DMS153 (cell line): ENCODE measurements around the gene SIRT4.

Experiments
- DNase-seq: peaks from one replicate; lab custom pipeline; 2025; lab: John Stamatoyannopoulos, UW

SIRT4 gene

DNA sequence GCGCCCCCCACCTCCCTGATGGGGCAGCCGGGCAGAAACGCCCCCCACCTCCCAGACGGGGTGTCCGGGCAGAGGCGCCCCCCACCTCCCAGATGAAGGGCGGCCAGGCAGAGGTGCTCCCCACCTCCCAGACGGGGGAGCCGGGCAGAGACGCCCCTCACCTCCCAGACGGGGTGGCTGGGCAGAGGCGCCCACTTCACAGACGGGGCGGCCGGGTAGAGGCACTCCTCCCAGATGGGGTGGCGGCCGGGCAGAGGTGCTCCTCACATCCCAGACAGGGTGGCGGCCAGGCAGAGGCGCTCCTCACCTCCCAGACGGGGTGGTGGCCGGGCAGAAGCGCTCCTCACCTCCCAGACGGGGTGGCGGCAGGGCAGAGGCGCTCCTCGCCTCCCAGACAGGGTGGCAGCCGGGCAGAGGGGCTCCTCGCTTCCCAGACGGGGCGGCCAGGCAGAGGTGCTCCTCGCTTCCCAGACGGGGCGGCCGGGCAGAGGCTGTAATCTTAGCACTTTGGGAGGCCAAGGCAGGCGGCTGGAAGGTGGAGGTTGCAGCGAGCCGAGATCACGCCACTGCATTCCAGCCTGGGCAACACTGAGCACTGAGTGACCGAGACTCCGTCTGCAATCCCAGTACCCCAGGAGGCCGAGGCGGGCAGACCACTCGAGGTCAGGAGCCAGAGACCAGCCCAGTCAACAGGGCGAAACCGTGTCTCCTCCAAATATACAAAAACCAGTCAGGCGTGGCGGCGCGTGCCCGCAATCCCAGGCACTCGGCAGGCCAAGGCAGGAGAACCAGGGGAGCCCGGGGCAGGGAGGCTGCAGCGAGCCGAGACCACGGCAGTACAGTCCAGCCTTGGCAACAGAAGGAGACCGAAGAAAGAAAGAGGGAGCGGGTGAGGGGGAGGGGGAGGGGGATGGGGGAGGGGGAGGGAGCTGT, 23.7 kb upstream of the SIRT4 start:
- no peak for DNase-seq

- DNase-seq, result no peak
These were observed 18.8 kb upstream of the SIRT4 start for GRCh38 chr12:120283318-120283717.

DNA sequence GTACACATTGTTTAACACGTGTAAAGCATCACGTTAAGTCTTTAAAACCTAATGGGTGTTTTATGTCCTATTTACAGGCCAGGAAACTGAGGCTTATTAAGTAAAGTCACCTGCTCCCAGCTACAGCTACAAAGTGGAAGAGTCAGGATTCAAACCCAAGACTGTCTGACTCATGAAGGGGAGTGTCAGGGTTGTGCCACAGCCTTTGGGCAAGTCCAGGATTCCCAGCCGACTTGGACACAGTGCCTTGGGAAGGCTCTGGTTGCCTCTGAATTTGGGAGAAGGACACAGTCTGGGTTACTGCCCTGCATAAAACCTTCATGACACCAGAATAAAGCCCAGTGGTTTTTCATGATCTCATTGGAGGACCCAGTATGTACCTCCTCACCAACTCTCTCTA, 17.7 kb upstream of the SIRT4 start:
- DNase-seq, result no peak

DNA sequence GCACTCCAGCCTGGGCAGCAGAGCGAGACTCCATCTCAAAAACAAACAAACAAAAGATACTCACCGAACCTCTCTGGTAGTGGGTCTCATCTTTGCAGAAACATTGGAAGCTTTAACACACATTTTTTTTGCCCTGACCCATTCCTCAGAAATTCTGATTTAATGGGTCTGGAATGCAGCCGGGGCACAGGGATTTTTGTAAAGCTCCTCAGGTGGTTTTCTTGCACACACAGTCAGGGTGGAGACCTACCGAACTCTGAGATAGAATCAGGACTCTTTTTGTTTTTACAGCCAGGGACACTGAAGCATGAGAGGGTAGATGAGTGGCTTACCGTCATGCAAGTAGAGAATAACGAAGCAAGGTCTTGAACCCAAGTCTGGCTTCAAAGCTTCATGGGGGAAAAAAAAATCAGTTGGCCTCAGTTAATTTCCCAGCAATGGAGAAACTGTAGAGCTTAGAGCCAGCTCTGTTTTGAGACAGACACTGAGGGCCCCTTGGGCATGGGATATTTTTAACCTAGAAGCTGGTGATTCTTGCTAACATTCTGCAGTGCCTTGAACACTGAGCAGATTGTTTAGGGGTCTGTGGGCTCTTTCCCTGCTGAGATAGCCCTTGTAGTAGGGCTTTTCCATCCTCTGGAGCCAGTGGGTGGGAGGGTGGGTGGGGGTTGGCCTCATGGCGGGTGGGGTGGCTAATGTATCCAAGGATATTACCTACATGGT, 15.2 kb upstream of the SIRT4 start:
- no peak for DNase-seq

- no peak for DNase-seq
These were observed 14.6 kb upstream of the SIRT4 start for GRCh38 chr12:120287491-120287890.

DNA sequence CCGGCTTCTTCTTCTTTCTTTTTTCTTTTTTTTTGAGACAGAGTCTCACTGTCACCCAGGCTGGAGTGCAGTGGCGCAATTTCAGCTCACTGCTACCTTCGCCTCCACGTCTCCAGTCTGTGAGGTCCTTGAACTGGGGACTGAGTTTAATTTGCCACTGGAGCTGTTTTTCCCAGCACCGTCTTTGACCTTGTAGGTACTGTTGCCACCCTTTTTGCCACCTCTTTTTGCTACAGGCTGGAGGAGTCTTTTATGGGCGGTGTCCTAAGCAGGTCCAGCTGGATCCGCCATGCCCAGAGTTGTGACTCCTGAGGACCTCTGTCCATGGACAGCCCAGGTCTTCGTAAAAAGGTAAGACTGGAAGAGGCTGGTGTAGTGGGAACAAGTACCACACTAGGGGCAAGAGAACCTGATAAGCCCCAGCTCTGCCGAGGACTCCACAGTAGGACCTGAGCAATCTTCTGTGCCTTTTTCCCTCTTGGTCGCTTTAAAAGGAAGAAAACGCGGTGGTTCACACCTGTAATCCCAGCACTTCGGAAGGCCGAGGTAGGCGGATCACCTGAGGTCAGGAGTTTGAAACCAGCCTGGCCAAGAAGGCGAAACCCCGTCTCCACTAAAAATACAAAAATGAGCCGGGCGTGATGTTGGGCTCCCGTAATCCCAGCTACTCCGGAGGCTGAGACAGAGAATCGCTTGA, 11.4 kb upstream of the SIRT4 start:
- DNase-seq, result peak; percentile 24

DNA sequence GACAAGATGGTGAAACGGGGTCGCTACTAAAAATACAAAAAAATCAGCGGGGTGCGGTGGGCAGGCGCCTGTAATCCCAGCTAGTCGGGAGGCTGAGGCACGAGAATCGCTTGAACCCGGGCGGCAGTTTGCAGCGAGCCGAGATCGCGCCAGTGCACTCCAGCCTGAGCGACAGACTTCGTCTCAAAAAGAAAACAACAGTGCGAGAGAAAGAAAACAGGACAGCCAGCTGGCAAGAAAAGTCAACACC, 9.8 kb upstream of the SIRT4 start:
- DNase-seq, result no peak

DNA sequence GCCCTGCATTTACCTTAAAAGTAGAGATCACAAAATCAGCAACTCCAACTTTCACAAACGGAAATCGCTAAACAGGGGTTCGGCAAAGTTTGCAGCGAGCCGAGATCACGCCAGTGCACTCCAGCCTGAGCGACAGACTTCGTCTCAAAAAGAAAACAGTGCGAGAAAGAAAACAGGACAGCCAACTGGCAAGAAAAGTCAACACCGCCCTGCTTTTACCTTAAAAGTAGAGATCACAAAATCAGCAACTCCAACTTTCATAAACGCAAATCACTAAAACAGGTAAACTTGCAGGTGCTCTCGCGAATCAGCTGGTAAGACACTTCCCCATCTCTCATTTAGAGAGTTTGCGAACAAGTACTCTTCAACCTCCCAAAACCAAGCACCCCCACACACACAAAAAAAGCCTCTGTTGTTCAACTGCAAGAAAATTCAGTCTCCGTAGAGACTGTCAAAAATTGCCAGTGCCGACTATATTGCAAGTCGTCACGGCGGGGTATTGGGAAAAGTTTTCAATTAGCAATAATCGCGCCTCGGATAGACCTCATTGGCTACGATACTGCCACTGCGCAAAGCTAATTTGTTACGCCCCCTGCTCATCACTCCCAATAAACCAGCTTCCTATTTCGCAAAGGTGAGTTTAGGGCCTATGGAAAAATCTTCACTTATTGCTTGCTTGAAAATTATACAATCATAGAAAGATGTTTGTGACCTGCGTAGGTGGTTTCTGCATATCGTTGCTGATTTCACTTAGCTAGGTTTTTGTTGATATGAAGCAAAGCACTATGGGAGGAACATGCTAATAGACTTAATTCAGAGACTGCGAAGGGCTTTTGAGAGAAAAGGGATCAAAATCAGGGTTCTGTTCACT, 9.2 kb upstream of the SIRT4 start, which contains the start of gene RNU4-1:
Gene RNU4-1 (minus strand): TSS at position 577 of the 871 bp plus-strand sequence.
- peak; percentile 74 for DNase-seq

GRCh38 chr12:120314220-120314619, 12.1 kb downstream of the SIRT4 start:
- no peak for DNase-seq

GRCh38 chr12:120316798-120317223, 14.7 kb downstream of the SIRT4 start:
- no peak for DNase-seq

DNA sequence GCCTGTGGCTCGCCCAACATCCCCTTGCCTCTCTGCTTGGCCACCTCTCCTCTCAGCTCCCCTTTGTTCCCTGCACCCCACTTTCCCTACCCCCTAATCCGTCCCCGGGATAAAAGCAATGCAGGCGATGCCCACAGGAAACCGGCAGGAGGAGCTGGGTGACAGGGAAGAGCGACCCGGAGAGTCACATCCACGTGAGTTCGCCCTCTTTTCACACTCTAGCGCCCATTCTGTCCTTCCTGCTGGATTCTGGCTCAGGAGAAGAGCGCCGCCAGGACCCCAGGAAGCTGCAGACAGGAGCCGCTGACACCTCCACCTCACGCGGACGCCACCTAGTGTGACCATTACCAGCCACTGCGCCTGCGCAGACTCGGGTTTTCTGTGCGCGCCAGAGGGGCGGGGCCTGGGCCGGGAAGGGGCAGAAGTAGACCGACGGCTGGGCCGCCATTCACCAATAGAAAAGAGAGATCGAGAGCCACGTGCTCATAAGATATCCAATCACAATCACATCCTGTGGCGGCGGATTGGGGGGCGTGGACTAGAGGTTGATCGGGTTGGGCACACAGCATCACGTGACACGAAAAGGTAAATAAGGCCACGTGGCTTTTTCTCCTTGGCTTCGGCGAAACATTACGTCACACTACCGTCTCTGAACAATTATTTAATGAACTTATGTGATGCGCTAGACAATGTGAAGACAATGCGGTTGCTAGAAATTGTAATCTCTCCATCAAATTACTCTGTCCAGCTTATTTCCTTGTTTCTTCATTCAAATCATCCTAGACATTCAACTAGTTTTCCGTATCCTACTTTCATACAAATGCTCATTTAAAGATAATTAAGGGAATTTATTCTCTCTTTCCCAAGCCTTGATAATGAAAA, 15.3 kb downstream of the SIRT4 start:
- peak; percentile 100 for DNase-seq

- no peak for DNase-seq
These were observed 19.5 kb downstream of the SIRT4 start for GRCh38 chr12:120321382-120322202.

DNA sequence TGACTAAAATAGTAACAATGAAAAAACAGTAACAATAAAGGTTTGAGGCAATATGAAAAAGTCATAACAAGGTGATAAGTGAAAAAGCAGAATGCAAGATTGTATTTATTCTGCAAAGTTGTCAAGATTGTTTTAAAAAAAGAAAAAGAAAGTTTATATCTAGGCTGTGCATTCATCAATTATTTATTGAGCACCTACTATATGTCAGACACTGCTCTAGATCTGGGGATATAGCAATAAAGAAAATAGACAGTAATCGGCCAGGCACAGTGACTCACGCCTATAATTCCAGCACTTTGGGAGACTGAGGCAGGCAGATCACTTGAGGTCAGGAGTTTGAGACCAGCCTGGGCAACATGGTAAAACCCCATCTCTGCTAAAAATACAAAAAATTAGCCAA, 21.7 kb downstream of the SIRT4 start:
- DNase-seq, result no peak

DNA sequence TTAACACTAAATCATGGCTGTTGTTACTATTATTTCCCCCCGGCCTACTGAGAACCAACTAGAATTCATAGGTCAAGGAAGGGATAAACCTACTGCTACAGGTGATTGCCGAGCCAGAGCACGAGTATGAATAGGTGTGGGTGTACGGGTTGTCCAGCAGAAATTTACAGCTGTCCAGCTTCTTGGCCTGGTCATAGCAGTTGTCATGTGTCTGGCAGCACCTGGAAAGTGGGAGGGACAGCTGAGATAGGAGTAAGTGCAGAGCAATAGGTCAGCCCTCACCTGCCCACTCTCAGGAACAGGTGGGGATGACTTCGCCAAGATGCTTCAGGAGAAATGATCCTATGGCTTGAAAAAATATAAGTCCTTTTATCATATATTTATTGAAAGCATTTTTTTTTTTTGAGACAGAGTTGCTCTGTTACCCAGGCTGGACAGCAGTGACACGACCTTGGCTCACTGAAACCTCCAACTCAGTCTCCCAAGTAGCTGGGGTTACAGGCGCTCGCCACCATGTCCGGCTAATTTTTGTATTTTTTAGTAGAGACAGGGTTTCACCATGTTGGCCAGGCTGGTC, 22.8 kb downstream of the SIRT4 start:
- no peak for DNase-seq

- no peak for DNase-seq
These were observed 25.5 kb downstream of the SIRT4 start, which contains the start of gene PLA2G1B for GRCh38 chr12:120327593-120327992. TSS of gene PLA2G1B (minus strand) at chr12:120327779. CDS start at chr12:120327753, 26 bp downstream.

DNA sequence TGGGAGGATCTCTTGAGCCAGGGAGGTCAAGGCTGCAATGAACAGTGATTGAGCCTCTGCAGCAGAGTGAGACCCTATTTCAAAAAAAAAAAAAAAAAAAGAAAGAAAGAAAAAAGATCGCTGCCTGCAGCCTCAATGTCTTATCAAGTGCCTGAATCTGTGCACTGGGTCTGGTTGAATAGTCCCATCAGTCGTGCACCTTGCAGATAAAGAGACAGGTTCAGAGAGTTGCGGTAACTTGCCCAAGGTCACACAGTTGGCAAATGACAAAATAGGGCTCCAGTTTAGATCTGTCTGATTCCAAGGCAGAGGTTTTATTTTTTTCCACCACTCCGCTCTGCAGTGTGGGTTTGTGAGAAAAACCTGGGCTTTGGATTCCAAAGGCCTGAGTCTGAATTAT, 26.1 kb downstream of the SIRT4 start:
- DNase-seq, result no peak

- DNase-seq, result no peak
These were observed 29.3 kb downstream of the SIRT4 start for GRCh38 chr12:120331390-120331789.

GRCh38 chr12:120332041-120332440, 29.9 kb downstream of the SIRT4 start:
- DNase-seq, result no peak

DNA sequence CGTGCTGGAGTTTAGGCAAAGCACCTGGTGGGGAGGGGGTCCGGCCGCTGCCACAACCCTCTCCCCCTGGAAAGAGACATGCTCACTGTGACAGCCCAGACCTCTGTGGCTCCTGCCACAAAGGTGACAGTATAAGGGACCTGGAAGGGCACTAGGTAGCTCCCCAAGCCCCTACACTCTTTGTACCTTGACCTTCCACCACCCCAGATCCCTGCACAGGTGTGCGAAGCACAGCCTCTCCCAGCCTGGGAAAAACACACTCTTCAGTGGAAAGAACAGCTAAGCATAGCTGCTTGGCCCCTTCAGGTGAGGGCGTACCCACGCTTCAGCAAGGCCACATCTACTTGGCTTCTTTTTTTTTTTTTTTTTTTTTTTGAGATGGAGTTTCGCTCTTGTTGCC, 30.4 kb downstream of the SIRT4 start:
- DNase-seq, result no peak
